DND-41 (cell line): ENCODE results near the gene IDH2.
"Not testable (repeated sequence)": the region's sequence is repeated elsewhere in the genome, so short reads cannot be mapped to it uniquely, and the experiment has no call there.

ENCODE experiments used
- ATAC-seq: fragments of 200-7000 bp; cut with Tn5 transposase; 3 replicates; pipeline ENCODE4 v1.9.1; 2021; ENCODE audit warnings: low read depth; ENCODE audit not compliant: insufficient read depth
- DNase-seq: peaks from one replicate; pipeline ENCODE4 v3.0.0-alpha.2; 2020
- H2AFZ ChIP-seq: 2 replicates; pipeline ENCODE4 v1.6.0; 2012; ENCODE audit warnings: low read depth, low read length
- H3K27ac ChIP-seq: 2 replicates; pipeline ENCODE4 v1.5.1; 2012; ENCODE audit warnings: low read length, inconsistent platforms
- H3K27me3 ChIP-seq: fragments of 200-600 bp; sonication (generic); 2 replicates; pipeline ENCODE4 v1.6.0; 2012; ENCODE audit warnings: low read length, mild to moderate bottlenecking, inconsistent platforms; ENCODE audit not compliant: insufficient read depth, poor library complexity
- H3K36me3 ChIP-seq: 2 replicates; pipeline ENCODE4 v1.5.1; 2012; ENCODE audit warnings: low read length, inconsistent platforms; ENCODE audit not compliant: insufficient read depth
- H3K4me1 ChIP-seq: 2 replicates; pipeline ENCODE4 v1.5.1; 2012; ENCODE audit warnings: mild to moderate bottlenecking, low read length; ENCODE audit not compliant: insufficient read depth
- H3K4me2 ChIP-seq: 2 replicates; pipeline ENCODE4 v1.6.0; 2012; ENCODE audit warnings: mild to moderate bottlenecking, moderate library complexity, low read length, inconsistent platforms; ENCODE audit not compliant: insufficient read depth
- H3K4me3 ChIP-seq, 2 experiments: fragments of 200-600 bp in 1 of 2; shearing (Covaris generic) in 1 of 2; 2 replicates each; pipeline ENCODE4 v1.5.1; 2012 to 2016; ENCODE audit warnings: inconsistent platforms in 2 of 2, low read length in 2 of 2, mild to moderate bottlenecking in 2 of 2, low read depth in 1 of 2, moderate library complexity in 1 of 2
- H3K79me2 ChIP-seq: 2 replicates; pipeline ENCODE4 v1.6.0; 2012; ENCODE audit warnings: low read length, inconsistent platforms; ENCODE audit not compliant: insufficient read depth
- H3K9ac ChIP-seq: 2 replicates; pipeline ENCODE4 v1.6.0; 2012; ENCODE audit warnings: low read depth, mild to moderate bottlenecking, inconsistent platforms, low read length, moderate library complexity
- H3K9me3 ChIP-seq: 2 replicates; pipeline ENCODE4 v1.5.1; 2012; ENCODE audit warnings: low read length, moderate library complexity, mild to moderate bottlenecking, inconsistent platforms; ENCODE audit not compliant: insufficient read depth, severe bottlenecking
- H4K20me1 ChIP-seq: 2 replicates; pipeline ENCODE4 v1.6.0; 2012; ENCODE audit warnings: low read length; ENCODE audit not compliant: insufficient read depth
- CTCF ChIP-seq: IDR thresholded peaks from 2 replicates; pipeline ENCODE4 v1.5.1; 2012; ENCODE audit warnings: borderline replicate concordance, low read length, moderate library complexity, mild to moderate bottlenecking; ENCODE audit not compliant: poor library complexity, severe bottlenecking; ENCODE audit errors: extremely low read depth
- EZH2 ChIP-seq: IDR thresholded peaks from 3 replicates; pipeline ENCODE4 v1.6.1; 2012; ENCODE audit warnings: borderline replicate concordance, low read depth, mild to moderate bottlenecking, moderate library complexity, low read length, inconsistent platforms; ENCODE audit not compliant: severe bottlenecking

IDH2 gene

GRCh38 chr15:90142216-90143165 lies 40.2 kb upstream of the IDH2 start:
- ATAC-seq: peak; percentile 86

GRCh38 chr15:90141646-90142045 lies 39.4 kb upstream of the IDH2 start:
- H3K27me3 ChIP-seq: no peaks in the 10 kb centered on the region
- peak overlapping the region; percentile 40; the same call in 1 of the 2 replicates for H3K9ac ChIP-seq
- no peaks in the 10 kb centered on the region for H4K20me1 ChIP-seq
- no peak overlapping the region for H3K4me3 ChIP-seq
- H3K4me1 ChIP-seq: peaks cover 19% of the 10 kb centered on the region
- ATAC-seq: no peak
- peak overlapping the region; percentile 80 for H3K27ac ChIP-seq
- H3K79me2 ChIP-seq: no peaks in the 10 kb centered on the region
- H3K36me3 ChIP-seq: no peaks in the 10 kb centered on the region
- no peak for DNase-seq
- no peak overlapping the region for H2AFZ ChIP-seq
- H3K9me3 ChIP-seq: no peaks in the 10 kb centered on the region
- no peak for TF ChIP-seq EZH2
- TF ChIP-seq CTCF: no peak
- no peak overlapping the region for H3K4me2 ChIP-seq

More at GRCh38 chr15:90142216-90143165, 40.2 kb upstream of the IDH2 start:
- Histone ChIP-seq H3K4me3 (no peak overlapping the region), H3K36me3 (no peaks in the 10 kb centered on the region), H3K4me1 (peaks cover 19% of the 10 kb centered on the region), H2AFZ (peak overlapping the region; percentile 59), H3K9ac (peak overlapping the region; percentile 40), H4K20me1 (no peaks in the 10 kb centered on the region), H3K9me3 (no peaks in the 10 kb centered on the region), H3K27me3 (no peaks in the 10 kb centered on the region), H3K4me2 (peak overlapping the region; percentile 49), H3K27ac (peak overlapping the region; percentile 80), H3K79me2 (no peaks in the 10 kb centered on the region)
- TF ChIP-seq EZH2: no peak
- no peak for TF ChIP-seq CTCF
- peak; percentile 83 for DNase-seq

- not testable (repeated sequence) for H4K20me1 ChIP-seq, H3K27me3 ChIP-seq, H2AFZ ChIP-seq, H3K27ac ChIP-seq, H3K9ac ChIP-seq, H3K9me3 ChIP-seq, H3K4me2 ChIP-seq, H3K4me3 ChIP-seq, H3K36me3 ChIP-seq, ATAC-seq, H3K79me2 ChIP-seq
- DNase-seq: peak; percentile 17
- H3K4me1 ChIP-seq: peaks cover 19% of the 10 kb centered on the region
These were observed 37.3 kb upstream of the IDH2 start for GRCh38 chr15:90139549-90139948.

GRCh38 chr15:90138071-90138833 lies 36.0 kb upstream of the IDH2 start:
- DNase-seq (no peak), ATAC-seq (no peak)
- Histone ChIP-seq H2AFZ (no peak overlapping the region), H3K9ac (no peak overlapping the region), H3K4me3 (no peak overlapping the region), H4K20me1 (no peaks in the 10 kb centered on the region), H3K9me3 (no peaks in the 10 kb centered on the region), H3K4me1 (peaks cover 15% of the 10 kb centered on the region), H3K36me3 (no peaks in the 10 kb centered on the region), H3K27me3 (peaks cover 4% of the 10 kb centered on the region), H3K4me2 (no peak overlapping the region), H3K79me2 (no peaks in the 10 kb centered on the region), H3K27ac (no peak overlapping the region)
- TF ChIP-seq EZH2 (no peak), CTCF (no peak)
